Aorta (tissue), 5 donors: Measurements from ENCODE around the gene CWC27. TPM values are rescaled to one million over a fixed set of nuclear protein-coding genes. Genes with fewer than 3 reads are reported as not detected.

ENCODE experiments used
- ATAC-seq: fragments of 200-7000 bp; cut with Tn5 transposase; one replicate; pipeline ENCODE4 v1.9.1; 2022; ENCODE audit warnings: moderate library complexity; ENCODE audit not compliant: low FRiP score
- DNase-seq, 2 donors: peaks; one replicate each; pipeline ENCODE4 v3.0.0-alpha.2; 2020
- H3K27ac ChIP-seq, 2 donors: one replicate each; pipeline ENCODE4 v1.5.1; 2013; ENCODE audit warnings: low read length in 2 of 2, mild to moderate bottlenecking in 2 of 2, moderate library complexity in 2 of 2, control low read depth in 1 of 2, inconsistent platforms in 1 of 2, low read depth in 1 of 2
- H3K27me3 ChIP-seq, 2 donors: one replicate each; pipeline ENCODE4 v1.6.1; 2013; ENCODE audit warnings: control low read depth in 1 of 2, low read length in 1 of 2, mild to moderate bottlenecking in 1 of 2, moderate library complexity in 1 of 2; ENCODE audit not compliant: insufficient read depth in 2 of 2, control insufficient read depth in 1 of 2
- H3K36me3 ChIP-seq, 2 donors: one replicate each; pipeline ENCODE4 v1.6.1; 2013; ENCODE audit warnings: control low read depth in 1 of 2, low read length in 1 of 2, mild to moderate bottlenecking in 1 of 2; ENCODE audit not compliant: insufficient read depth in 2 of 2, control insufficient read depth in 1 of 2
- H3K4me1 ChIP-seq, 2 donors: one replicate each; pipeline ENCODE4 v1.6.1; 2013; ENCODE audit warnings: low read length in 2 of 2, control low read depth in 1 of 2, mild to moderate bottlenecking in 1 of 2, moderate library complexity in 1 of 2; ENCODE audit not compliant: insufficient read depth in 2 of 2, control insufficient read depth in 1 of 2
- H3K4me3 ChIP-seq, 2 donors: one replicate each; pipeline ENCODE4 v1.5.1; 2013; ENCODE audit warnings: low read length in 2 of 2, control low read depth in 1 of 2, mild to moderate bottlenecking in 1 of 2
- H3K9me3 ChIP-seq: one replicate; pipeline ENCODE4 v1.6.1; 2013; ENCODE audit warnings: mild to moderate bottlenecking, low read length; ENCODE audit not compliant: control insufficient read depth
- WGBS, 2 donors: extraction: QIAGEN DNeasy Blood & Tissue Kit; methylation state at CpG; one replicate each; pipeline ENCODE4 v1.1.7; 2013; 5-methylcytosine and 5-hydroxymethylcytosine counted together
- intact Hi-C, 2 donors: fragments of 100-400 bp; cut with DNase I; formaldehyde crosslinking; loops; one replicate each; pipeline versions ENCODE4 v1.14.2 to v1.15.0; 2022
- long read RNA-seq, 2 donors: library from polyadenylated mRNA; unstranded; transcript quantifications; one replicate each; pipeline ENCODE4 v2.0.0, GENCODE V29; 2020 to 2021
- polyA plus RNA-seq, 2 donors: library from polyadenylated mRNA; stranded (reverse); fragments of 200-250 nt; gene quantifications; one replicate each; pipeline ENCODE4 v1.2.3, GENCODE V29; 2013
- total RNA-seq, 2 donors: library from RNA; stranded (reverse); fragmentation: NEBNext Ultra II Directional; extraction: Animal tissue kit (Norgen Biotek cat#: 25700); gene quantifications; one replicate each; pipeline ENCODE4 v1.2.1, GENCODE V29; 2021
- donor health status: healthy with polysubstance abuse.
- donor health status: Bipolar disorder and iron deficiency.
- donor health status: DM: no; HTN: no; CAD: no.
- donor health status: DM: no; HTN: no; CAD: no.
- donor health status: DM: yes; HTN: yes; CAD: no.

The CWC27 gene, protein sequence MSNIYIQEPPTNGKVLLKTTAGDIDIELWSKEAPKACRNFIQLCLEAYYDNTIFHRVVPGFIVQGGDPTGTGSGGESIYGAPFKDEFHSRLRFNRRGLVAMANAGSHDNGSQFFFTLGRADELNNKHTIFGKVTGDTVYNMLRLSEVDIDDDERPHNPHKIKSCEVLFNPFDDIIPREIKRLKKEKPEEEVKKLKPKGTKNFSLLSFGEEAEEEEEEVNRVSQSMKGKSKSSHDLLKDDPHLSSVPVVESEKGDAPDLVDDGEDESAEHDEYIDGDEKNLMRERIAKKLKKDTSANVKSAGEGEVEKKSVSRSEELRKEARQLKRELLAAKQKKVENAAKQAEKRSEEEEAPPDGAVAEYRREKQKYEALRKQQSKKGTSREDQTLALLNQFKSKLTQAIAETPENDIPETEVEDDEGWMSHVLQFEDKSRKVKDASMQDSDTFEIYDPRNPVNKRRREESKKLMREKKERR
- total RNA-seq: 10 to 100 TPM; 19.5 to 20.7 TPM
- 10 to 100 TPM; 12.9 to 15.7 TPM for polyA plus RNA-seq
- long read RNA-seq, donor 1, transcript CWC27-201 (14 exons, 2,078 nt): major isoform, 6 of 25 reads
- long read RNA-seq, donor 1, partial matches to known transcripts: 12 of 25 reads
- long read RNA-seq, donor 1, other reads (novel, unspliced or antisense): 7 of 25 reads
- long read RNA-seq, donor 2, partial matches to known transcripts: 7 of 15 reads
- long read RNA-seq, donor 2, other reads (novel, unspliced or antisense): 6 of 15 reads

DNA sequence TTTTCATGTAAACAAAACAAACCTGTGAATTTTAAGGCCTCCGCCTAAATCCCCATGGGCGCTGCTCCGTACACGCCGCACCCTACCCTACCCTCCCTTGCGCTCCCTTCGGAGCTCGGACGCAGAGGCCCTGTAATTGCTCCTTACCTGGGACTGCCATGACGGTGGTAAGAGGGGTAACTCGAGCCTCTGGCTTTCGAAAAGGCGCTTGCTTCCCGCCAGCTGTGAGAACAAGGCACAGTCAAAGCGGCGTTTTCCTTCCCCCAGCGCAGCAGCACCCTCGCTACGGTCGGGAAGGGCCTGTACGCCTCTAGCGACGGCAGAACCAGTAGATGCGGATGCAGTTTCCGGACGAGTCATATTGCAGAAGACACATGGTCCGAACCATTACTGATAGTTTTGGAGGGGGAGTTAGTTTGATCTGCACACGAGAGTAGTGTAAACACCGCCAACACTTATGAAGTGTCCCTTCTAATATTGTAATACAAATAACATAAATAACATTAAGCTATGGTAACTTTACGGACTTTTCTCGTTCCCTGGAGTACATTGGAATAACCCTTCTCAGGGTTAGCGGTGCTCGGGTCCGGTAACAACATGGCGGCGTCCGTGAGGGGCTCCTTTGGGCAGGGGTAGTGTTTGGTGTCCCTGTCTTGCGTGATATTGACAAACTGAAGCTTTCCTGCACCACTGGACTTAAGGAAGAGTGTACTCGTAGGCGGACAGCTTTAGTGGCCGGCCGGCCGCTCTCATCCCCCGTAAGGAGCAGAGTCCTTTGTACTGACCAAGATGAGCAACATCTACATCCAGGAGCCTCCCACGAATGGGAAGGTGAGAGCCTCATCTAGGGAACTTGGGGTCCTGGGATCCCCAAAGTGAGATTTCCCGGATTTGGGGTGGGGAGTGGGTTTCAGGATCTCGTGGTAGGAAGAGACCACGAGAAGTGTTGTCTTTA lies at the start of gene CWC27, which contains the start of gene SREK1IP1:
TSS of gene CWC27 (plus strand) at position 573 of the 955 bp plus-strand sequence. CDS start at position 790, 217 bp downstream.
TSS of gene SREK1IP1 (minus strand) at position 334 of the 955 bp plus-strand sequence. CDS start at position 160, 174 bp downstream.
- H3K4me1 ChIP-seq: peaks cover 6 to 20% of the 10 kb centered on the region in 2 donors
- no peaks in the 10 kb centered on the region for H3K36me3 ChIP-seq
- ATAC-seq (peak; percentile 98), DNase-seq (peak; percentile 89 to 90)
- no peaks in the 10 kb centered on the region for H3K27me3 ChIP-seq
- peak within 1 kb of the TSS; percentile 18 to 67 for H3K27ac ChIP-seq
- H3K4me3 ChIP-seq: peak within 1 kb of the TSS; percentile 91 to 99
- 0% methylated on average over 48 of the region's 48 CpGs for WGBS, 2 donors
- intact Hi-C loops: no loop called here
- H3K9me3 ChIP-seq: no peaks in the 10 kb centered on the region

DNA sequence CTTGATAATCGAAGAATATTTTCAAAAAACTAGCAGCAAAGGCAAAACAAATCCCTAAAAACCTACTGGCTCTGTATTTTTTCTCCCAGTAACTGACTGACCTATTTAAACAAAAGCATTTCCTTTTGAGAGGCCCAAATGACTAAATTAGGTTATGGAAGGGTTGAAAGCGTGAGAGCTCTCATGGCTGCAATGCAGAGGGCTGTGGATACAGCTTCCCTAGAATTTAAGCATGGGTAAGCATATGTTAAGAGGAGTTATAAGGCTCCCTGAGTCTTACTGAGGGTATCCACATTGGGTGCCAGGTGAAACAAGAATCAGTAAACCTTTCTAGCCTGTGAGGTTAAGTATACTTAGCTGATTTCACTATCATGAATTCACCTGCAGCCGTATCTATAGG lies 46.1 kb upstream of the CWC27 start:
- 95 to 97% methylated on average over 3 of the region's 3 CpGs for WGBS, 2 donors
- ATAC-seq (no peak), DNase-seq (no peak)
- Histone ChIP-seq H3K27me3 (no peaks in the 10 kb centered on the region), H3K36me3 (peaks cover 0 to 3% of the 10 kb centered on the region in 2 donors), H3K27ac (no peak overlapping the region), H3K4me1 (no peaks in the 10 kb centered on the region), H3K9me3 (no peaks in the 10 kb centered on the region), H3K4me3 (no peak overlapping the region)
- intact Hi-C loops: no loop called here

DNA sequence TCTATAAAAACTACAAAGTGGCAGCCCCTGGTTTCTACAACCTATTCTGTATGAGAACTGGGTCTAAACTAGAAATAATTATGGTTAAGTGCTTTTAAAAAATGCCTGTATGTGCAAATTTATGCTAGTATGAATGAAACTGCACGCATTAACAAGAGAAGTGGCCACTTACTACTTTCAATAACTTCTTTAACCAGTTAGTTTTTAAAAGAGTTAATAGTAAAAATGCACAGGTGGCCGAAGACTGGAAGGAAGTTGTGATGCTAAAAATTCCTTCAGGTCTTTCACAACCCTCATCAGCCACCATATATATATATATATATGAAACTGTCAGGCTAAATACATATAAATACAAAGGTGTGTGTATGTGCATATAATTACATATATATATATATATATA lies 41.6 kb upstream of the CWC27 start:
- H3K36me3 ChIP-seq: peaks cover 0 to 3% of the 10 kb centered on the region in 2 donors
- H3K4me3 ChIP-seq: no peak overlapping the region

DNA sequence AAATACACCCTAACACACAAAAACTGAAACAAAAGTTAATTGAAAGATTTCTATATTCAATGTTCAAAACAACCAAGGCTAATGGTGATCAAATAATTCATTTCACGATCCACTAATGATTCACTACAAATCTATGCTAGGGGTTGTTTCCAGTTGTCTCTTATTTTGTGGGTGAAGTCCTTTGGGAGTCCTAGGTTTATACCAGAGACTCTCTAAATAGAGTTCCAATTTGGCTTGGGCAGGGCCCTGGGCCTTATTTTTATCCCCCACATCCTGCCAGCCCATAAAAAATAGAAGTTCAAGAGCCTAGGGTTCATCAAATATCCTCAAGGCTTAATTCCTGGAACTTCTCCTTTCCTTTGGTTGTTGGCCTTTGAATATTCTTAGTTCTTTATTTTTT lies 26.3 kb upstream of the CWC27 start:
- WGBS, 2 donors: 91 to 100% methylated on average over 1 of the region's 1 CpG
- peaks cover 0 to 5% of the 10 kb centered on the region in 2 donors for H3K36me3 ChIP-seq
- no peak overlapping the region for H3K27ac ChIP-seq

More for the DNA sequence above, 41.6 kb upstream of the CWC27 start:
- Histone ChIP-seq H3K27me3 (no peaks in the 10 kb centered on the region), H3K9me3 (no peaks in the 10 kb centered on the region), H3K4me1 (no peaks in the 10 kb centered on the region), H3K27ac (no peak overlapping the region)
- 95 to 97% methylated on average over 2 of the region's 2 CpGs for WGBS, 2 donors
- no peak for ATAC-seq
- no peak for DNase-seq
- intact Hi-C loops: no loop called here

DNA sequence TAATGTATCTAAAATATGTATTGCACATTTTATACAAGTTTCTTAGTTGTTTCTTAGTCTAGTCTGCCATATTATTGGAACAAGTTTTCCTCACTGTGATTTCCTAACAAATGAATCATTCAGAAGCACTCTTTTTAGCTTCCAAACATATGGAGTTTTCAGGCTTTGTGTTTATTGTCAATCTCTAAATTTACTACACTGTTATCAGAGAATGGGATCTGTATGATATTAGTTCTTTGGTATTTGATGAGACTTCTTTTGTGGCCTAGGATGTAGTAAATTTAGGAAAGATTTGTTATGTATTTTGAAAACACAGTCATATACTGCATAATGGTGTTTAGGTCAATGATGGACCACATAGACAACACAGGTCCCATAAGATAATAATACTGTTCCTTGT lies 25.9 kb upstream of the CWC27 start:
- Histone ChIP-seq H3K27me3 (no peaks in the 10 kb centered on the region), H3K27ac (no peak overlapping the region), H3K4me1 (no peaks in the 10 kb centered on the region), H3K9me3 (no peaks in the 10 kb centered on the region), H3K4me3 (no peak overlapping the region), H3K36me3 (peaks cover 0 to 5% of the 10 kb centered on the region in 2 donors)
- DNase-seq (no peak), ATAC-seq (no peak)
- intact Hi-C loops: no loop called here

More for the DNA sequence above, 26.3 kb upstream of the CWC27 start:
- Histone ChIP-seq H3K4me1 (no peaks in the 10 kb centered on the region), H3K27me3 (no peaks in the 10 kb centered on the region), H3K9me3 (no peaks in the 10 kb centered on the region), H3K4me3 (no peak overlapping the region)
- intact Hi-C loops: no loop called here
- no peak for DNase-seq
- no peak for ATAC-seq

DNA sequence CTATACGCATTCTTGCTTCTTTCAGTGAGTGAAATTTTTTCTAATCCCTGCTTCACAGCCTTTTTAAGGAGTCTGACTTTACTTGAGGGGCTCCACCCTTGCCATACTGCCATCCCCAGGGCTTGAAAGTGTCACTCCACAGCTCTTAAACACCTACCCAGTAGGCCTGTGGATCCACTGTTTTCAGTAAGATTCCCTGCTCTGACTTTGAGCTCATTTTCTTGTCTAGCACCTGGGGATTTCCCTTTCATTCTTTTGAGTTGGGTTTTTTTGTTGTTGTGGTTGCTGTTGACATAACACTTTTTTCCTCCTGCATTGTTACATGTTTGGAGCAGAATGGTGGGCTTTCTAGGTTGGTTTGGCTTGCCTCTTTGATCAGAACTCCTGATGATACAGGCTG lies 23.8 kb upstream of the CWC27 start:
- no peak overlapping the region for H3K27ac ChIP-seq
- H3K9me3 ChIP-seq: no peaks in the 10 kb centered on the region
- H3K36me3 ChIP-seq: no peaks in the 10 kb centered on the region
- intact Hi-C loops: no loop called here
- no peak overlapping the region for H3K4me3 ChIP-seq
- no peak for DNase-seq
- no peaks in the 10 kb centered on the region for H3K27me3 ChIP-seq
- ATAC-seq: no peak
- WGBS, 2 donors: 90 to 99% methylated on average over 1 of the region's 1 CpG
- no peaks in the 10 kb centered on the region for H3K4me1 ChIP-seq

DNA sequence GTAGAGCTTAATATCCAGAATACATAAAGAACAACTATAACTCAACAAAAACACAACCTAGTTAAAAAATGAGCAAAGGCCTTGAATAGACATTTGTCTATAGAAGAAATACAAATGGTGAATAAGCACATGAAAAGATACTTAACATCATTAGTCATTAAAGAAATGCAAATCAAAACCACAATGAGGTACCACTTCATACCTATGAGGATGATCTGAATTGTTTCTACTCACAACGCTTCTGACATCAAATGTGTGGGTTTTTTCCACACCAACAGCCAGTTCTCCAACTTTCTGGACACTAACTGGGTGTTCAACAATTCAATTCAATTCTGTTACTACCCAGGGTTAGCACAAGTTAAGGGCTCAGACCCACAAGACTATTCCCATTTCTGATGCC lies 22.3 kb upstream of the CWC27 start:
- 95 to 97% methylated on average over 1 of the region's 1 CpG for WGBS, 2 donors
- no peak for ATAC-seq

DNA sequence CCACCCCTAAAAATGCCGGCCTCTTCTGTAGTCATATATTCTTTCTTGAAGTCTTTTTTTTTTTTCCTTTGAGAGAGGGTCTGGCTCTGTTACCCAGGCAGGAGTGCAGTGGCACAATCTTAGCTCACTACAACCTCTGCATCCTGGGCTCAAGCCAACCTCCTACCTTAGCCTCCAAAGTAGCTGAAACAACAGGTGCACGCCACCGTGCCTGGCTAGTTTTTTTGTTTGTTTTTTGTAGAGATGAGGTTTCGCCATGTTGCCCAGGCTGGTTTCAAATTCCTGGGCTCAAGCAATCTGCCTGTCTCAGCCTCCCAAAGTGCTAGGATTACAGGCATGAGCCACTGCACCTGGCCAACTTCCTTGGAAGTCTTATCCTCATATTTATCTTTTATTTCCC lies 19.3 kb upstream of the CWC27 start:
- no peaks in the 10 kb centered on the region for H3K9me3 ChIP-seq
- DNase-seq (no peak), ATAC-seq (no peak)
- no peak overlapping the region for H3K4me3 ChIP-seq
- H3K27me3 ChIP-seq: no peaks in the 10 kb centered on the region
- no peak overlapping the region for H3K27ac ChIP-seq
- intact Hi-C loops: no loop called here
- peaks cover 0 to 2% of the 10 kb centered on the region in 2 donors for H3K36me3 ChIP-seq
- H3K4me1 ChIP-seq: no peaks in the 10 kb centered on the region
- WGBS, 2 donors: 84 to 93% methylated on average over 4 of the region's 4 CpGs

More for the DNA sequence above, 22.3 kb upstream of the CWC27 start:
- DNase-seq: no peak
- Histone ChIP-seq H3K27me3 (no peaks in the 10 kb centered on the region), H3K27ac (no peak overlapping the region), H3K4me1 (no peaks in the 10 kb centered on the region), H3K36me3 (peaks cover 0 to 1% of the 10 kb centered on the region in 2 donors), H3K9me3 (no peaks in the 10 kb centered on the region), H3K4me3 (no peak overlapping the region)
- intact Hi-C loops: no loop called here
